ENCODE data around the gene BACE2.

Gene BACE2

DNA sequence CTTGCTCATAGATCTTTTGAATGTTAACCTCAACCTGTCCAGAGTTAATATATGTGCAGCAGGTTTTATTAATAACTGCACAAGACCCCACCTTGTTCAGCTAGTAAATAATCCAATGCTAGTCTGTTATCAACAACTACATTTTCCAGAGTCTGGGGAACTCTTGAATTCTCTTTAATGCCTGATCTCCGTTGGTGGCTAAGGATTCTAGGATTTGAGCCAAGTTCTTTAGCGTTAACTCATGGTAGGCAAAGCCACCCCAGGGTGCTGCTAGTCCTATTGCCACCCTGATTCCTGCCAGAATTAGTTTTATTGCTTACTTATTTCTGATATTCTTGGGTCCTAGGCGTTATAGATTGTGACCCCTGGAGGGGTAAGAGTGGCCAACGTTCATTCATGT is 12.8 kb downstream of the BACE2 start:
- no peak for DNase-seq (ENCODE audit: low read depth in 1 of 2, low spot score in 1 of 2)
- TF ChIP-seq, protein P1, sequence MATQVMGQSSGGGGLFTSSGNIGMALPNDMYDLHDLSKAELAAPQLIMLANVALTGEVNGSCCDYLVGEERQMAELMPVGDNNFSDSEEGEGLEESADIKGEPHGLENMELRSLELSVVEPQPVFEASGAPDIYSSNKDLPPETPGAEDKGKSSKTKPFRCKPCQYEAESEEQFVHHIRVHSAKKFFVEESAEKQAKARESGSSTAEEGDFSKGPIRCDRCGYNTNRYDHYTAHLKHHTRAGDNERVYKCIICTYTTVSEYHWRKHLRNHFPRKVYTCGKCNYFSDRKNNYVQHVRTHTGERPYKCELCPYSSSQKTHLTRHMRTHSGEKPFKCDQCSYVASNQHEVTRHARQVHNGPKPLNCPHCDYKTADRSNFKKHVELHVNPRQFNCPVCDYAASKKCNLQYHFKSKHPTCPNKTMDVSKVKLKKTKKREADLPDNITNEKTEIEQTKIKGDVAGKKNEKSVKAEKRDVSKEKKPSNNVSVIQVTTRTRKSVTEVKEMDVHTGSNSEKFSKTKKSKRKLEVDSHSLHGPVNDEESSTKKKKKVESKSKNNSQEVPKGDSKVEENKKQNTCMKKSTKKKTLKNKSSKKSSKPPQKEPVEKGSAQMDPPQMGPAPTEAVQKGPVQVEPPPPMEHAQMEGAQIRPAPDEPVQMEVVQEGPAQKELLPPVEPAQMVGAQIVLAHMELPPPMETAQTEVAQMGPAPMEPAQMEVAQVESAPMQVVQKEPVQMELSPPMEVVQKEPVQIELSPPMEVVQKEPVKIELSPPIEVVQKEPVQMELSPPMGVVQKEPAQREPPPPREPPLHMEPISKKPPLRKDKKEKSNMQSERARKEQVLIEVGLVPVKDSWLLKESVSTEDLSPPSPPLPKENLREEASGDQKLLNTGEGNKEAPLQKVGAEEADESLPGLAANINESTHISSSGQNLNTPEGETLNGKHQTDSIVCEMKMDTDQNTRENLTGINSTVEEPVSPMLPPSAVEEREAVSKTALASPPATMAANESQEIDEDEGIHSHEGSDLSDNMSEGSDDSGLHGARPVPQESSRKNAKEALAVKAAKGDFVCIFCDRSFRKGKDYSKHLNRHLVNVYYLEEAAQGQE (IDR thresholded peaks at IDR 0.05; ENCODE audit: insufficient replicate concordance, low read depth), result no peak
- TF ChIP-seq GABPA (IDR thresholded peaks at IDR 0.05; ENCODE audit: low read depth), result no peak
- TF ChIP-seq, protein P2, sequence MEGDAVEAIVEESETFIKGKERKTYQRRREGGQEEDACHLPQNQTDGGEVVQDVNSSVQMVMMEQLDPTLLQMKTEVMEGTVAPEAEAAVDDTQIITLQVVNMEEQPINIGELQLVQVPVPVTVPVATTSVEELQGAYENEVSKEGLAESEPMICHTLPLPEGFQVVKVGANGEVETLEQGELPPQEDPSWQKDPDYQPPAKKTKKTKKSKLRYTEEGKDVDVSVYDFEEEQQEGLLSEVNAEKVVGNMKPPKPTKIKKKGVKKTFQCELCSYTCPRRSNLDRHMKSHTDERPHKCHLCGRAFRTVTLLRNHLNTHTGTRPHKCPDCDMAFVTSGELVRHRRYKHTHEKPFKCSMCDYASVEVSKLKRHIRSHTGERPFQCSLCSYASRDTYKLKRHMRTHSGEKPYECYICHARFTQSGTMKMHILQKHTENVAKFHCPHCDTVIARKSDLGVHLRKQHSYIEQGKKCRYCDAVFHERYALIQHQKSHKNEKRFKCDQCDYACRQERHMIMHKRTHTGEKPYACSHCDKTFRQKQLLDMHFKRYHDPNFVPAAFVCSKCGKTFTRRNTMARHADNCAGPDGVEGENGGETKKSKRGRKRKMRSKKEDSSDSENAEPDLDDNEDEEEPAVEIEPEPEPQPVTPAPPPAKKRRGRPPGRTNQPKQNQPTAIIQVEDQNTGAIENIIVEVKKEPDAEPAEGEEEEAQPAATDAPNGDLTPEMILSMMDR (IDR thresholded peaks at IDR 0.05; ENCODE audit: insufficient read depth, low read length), result no peak
- TF ChIP-seq POLR2AphosphoS5 (IDR thresholded peaks at IDR 0.05; ENCODE audit: low read depth), result no peak
- no peak for TF ChIP-seq SPI1 (IDR thresholded peaks at IDR 0.05; ENCODE audit: borderline replicate concordance, low read depth)
- Histone ChIP-seq H3K27ac (replicated peaks) (no peak overlapping the region), H3K4me3 (replicated peaks; ENCODE audit: insufficient read depth, low read length) (no peak overlapping the region), H3K27me3 (ENCODE audit: insufficient read depth, poor library complexity, severe bottlenecking) (no peaks in the 10 kb centered on the region)

DNA sequence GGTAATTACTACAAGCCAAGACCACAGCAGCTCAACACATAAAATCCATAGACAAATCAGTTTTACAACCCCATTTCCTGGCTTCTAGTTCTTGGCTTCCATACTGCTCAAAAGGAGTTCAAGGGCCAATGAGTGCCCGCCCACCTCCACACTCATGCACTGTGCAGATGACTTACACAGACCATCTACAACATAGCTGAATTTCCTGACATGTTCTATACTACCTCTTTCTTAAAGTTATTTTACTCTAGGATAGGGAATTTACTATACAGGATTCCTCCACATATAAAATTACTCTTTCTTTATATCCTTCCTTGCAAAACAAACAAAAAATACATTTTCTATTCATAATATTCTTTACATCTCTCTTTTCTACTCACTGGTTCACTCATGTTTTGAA is 14.6 kb downstream of the BACE2 start:
- TF ChIP-seq, protein P2 (IDR thresholded peaks at IDR 0.05; ENCODE audit: insufficient read depth, low read length), result no peak
- no peak for TF ChIP-seq POLR2AphosphoS5 (IDR thresholded peaks at IDR 0.05; ENCODE audit: low read depth)
- TF ChIP-seq SPI1 (IDR thresholded peaks at IDR 0.05; ENCODE audit: borderline replicate concordance, low read depth), result no peak
- TF ChIP-seq GABPA (IDR thresholded peaks at IDR 0.05; ENCODE audit: low read depth), result no peak
- no peak overlapping the region for H3K4me3 ChIP-seq (replicated peaks; ENCODE audit: insufficient read depth, low read length)
- H3K27ac ChIP-seq (replicated peaks), result no peak overlapping the region
- no peak for DNase-seq (ENCODE audit: low read depth in 1 of 2, low spot score in 1 of 2)
- H3K27me3 ChIP-seq (ENCODE audit: insufficient read depth, poor library complexity, severe bottlenecking), result no peaks in the 10 kb centered on the region

DNA sequence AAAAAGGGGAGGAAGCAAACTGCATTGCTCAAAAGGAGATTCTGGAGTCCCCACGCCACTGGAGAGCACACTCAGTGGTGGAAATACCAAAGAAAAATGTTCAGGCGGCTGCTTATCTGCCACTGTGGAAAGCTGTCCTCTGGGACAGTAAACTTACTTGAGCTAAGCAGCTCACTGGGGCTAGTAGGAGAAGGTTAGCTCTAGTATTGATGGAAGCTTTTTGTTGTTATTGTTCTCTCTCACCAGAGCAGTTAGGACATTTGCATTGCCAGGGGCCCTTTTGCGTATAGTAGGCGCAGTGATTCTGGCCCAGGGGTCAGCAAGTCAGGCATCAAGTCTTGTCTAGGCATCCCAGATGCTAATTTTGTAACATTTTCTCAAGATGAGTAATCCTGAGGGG is 15.6 kb downstream of the BACE2 start:
- H3K27ac ChIP-seq (replicated peaks), result no peak overlapping the region
- H3K27me3 ChIP-seq (ENCODE audit: insufficient read depth, poor library complexity, severe bottlenecking), result no peaks in the 10 kb centered on the region
- H3K4me3 ChIP-seq (replicated peaks; ENCODE audit: insufficient read depth, low read length), result no peak overlapping the region
- TF ChIP-seq, protein P2 (IDR thresholded peaks at IDR 0.05; ENCODE audit: insufficient read depth, low read length), result no peak
- TF ChIP-seq POLR2AphosphoS5 (IDR thresholded peaks at IDR 0.05; ENCODE audit: low read depth) (no peak), SPI1 (IDR thresholded peaks at IDR 0.05; ENCODE audit: borderline replicate concordance, low read depth) (no peak), GABPA (IDR thresholded peaks at IDR 0.05; ENCODE audit: low read depth) (no peak)
- TF ChIP-seq, protein P1 (IDR thresholded peaks at IDR 0.05; ENCODE audit: insufficient replicate concordance, low read depth), result no peak
- DNase-seq (ENCODE audit: low read depth in 1 of 2, low spot score in 1 of 2), result no peak

DNA sequence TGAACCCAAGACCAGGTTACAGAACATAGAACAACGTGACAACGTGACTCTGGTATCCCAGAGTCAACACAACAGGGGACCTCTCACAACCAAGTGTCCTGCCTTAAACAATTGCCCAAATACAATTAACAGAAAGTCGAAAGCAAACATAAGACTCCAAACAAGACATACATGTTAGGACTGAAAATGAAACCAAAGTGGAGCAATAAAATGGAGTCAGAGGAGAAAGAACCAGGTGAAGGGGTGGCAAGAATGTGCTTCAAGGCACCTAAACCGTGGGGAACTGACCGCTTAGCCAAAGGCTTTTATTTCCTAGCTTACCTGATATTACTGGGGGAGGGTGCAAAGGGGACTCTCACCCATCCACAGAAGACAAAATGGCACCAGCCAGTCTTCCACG is 17.8 kb downstream of the BACE2 start:
- Histone ChIP-seq H3K4me3 (replicated peaks; ENCODE audit: insufficient read depth, low read length) (no peak overlapping the region), H3K27ac (replicated peaks) (no peak overlapping the region), H3K27me3 (ENCODE audit: insufficient read depth, poor library complexity, severe bottlenecking) (no peaks in the 10 kb centered on the region)
- DNase-seq (ENCODE audit: low read depth in 1 of 2, low spot score in 1 of 2), result no peak
- no peak for TF ChIP-seq GABPA (IDR thresholded peaks at IDR 0.05; ENCODE audit: low read depth)
- TF ChIP-seq, protein P2 (IDR thresholded peaks at IDR 0.05; ENCODE audit: insufficient read depth, low read length), result no peak
- TF ChIP-seq, protein P1 (IDR thresholded peaks at IDR 0.05; ENCODE audit: insufficient replicate concordance, low read depth), result no peak
